ENCODE results near the gene PREX1. TPM values are rescaled to one million over a fixed set of nuclear protein-coding genes. Genes with fewer than 3 reads are reported as not detected.

Gene PREX1
- total RNA-seq, 1 donor from 2014 or later, result 17.7 TPM

DNA sequence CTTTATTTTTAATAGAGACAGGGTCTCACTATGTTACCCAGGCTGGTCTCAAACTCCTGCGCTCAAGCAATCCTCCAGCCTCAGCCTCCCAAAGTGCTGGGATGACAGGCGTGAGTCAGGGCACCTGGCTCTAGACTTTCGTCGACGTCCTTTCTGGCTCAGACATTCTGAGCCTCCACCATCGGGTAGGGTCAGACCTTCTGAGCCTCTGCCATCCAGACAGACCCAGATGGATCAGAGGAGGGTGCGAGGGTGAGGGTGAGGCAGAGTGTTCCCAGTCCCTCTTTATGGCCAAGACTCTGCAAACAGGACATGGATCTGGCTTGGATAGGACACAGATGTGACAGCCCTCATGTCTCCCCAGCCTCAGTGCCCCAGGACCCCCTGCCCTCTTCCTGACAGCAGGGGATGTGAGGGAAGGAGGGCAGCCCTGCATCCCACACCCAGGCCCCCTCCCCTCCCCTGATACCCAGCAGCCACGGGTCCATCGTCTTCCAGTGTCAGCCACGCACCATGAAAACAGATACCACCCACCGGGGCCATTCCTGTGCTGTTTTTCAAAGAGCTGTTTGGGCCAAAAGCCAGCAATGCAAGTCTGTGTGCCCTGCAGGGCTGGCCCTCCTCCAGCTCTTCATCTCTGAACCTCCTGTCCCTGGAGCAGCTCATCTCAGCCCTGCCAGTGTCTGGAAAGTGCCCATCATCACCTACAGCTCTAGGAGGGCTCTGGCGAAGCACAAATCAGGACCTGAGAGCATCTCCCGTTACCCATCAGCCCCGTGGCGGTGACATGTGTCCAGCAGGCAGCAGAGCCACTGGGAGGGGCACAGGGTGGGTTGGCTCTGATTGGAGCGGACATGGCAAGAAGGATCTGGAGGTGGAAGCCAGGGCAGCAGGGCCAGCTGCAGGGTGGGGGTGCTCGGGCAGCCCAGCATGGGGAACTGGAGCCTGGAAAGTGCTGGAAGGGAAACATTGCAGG lies 208.4 kb downstream of the PREX1 start:
- no peak for DNase-seq (ENCODE audit: extremely low spot score in 2 of 2)
- Histone ChIP-seq H3K27me3 (no peaks in the 10 kb centered on the region), H3K4me1 (peaks cover 13% of the 10 kb centered on the region), H3K27ac (no peak overlapping the region), H3K4me3 (no peak overlapping the region), H3K9me3 (no peaks in the 10 kb centered on the region), H3K36me3 (no peaks in the 10 kb centered on the region)
- TF ChIP-seq POLR2A (IDR thresholded peaks at IDR 0.05), result no peak
- TF ChIP-seq, protein P1, sequence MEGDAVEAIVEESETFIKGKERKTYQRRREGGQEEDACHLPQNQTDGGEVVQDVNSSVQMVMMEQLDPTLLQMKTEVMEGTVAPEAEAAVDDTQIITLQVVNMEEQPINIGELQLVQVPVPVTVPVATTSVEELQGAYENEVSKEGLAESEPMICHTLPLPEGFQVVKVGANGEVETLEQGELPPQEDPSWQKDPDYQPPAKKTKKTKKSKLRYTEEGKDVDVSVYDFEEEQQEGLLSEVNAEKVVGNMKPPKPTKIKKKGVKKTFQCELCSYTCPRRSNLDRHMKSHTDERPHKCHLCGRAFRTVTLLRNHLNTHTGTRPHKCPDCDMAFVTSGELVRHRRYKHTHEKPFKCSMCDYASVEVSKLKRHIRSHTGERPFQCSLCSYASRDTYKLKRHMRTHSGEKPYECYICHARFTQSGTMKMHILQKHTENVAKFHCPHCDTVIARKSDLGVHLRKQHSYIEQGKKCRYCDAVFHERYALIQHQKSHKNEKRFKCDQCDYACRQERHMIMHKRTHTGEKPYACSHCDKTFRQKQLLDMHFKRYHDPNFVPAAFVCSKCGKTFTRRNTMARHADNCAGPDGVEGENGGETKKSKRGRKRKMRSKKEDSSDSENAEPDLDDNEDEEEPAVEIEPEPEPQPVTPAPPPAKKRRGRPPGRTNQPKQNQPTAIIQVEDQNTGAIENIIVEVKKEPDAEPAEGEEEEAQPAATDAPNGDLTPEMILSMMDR (IDR thresholded peaks at IDR 0.05), result no peak
- intact Hi-C loops (cut with DNase I), result loop anchor here (5.0 kb wide), 2 partner anchors 832 to 957 kb away; partner anchors contain the start of gene SULF2

DNA sequence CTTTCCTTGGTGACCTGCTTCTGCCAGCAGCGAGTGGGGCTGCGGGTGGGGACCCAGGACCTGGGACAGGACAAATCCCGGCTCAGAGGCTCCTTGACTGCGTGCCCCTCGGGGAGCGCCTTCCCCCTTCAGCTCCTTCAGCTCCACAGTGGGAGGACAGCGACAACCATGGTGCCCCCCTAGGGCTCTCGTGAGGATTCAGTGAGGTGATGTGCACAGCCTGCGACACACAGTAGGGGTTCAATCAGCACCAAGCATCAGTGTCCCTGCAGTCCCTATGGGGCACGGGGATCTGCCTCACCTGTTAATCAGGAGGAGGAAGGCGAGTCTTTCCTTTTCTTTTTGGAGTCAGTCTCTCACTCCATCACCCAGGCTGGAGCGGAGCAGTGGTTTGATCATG lies 209.2 kb downstream of the PREX1 start:
- Histone ChIP-seq H3K27me3 (no peaks in the 10 kb centered on the region), H3K27ac (no peak overlapping the region), H3K36me3 (no peaks in the 10 kb centered on the region), H3K9me3 (no peaks in the 10 kb centered on the region), H3K4me3 (no peak overlapping the region), H3K4me1 (peaks cover 13% of the 10 kb centered on the region)
- no peak for DNase-seq (ENCODE audit: extremely low spot score in 2 of 2)
- intact Hi-C loops (cut with DNase I), result no loop called here
- TF ChIP-seq, protein P1 (IDR thresholded peaks at IDR 0.05), result no peak
- TF ChIP-seq POLR2AphosphoS5 (IDR thresholded peaks at IDR 0.05; ENCODE audit: insufficient read depth in 1 of 2, low read depth in 1 of 2) (no peak), POLR2A (IDR thresholded peaks at IDR 0.05) (no peak)

DNA sequence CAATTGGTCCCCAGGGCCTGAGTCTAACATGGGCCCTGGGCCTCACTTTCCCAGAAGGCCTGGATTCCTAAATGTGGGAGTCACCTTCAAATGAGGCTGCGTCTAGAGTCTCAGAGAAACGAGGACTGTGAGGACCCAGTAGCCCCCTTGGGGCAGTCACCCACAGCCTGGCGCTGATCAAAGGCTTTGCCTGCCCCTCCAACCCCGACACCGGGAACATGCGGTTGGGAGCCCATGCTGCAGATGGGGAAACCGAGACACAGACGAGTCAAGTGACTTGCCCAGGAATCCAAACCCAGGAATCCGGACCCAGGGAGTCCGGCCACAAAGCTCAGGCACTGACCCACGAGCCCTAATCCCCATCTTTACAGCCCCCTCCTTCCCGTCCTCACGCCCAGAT lies 209.7 kb downstream of the PREX1 start:
- peaks cover 13% of the 10 kb centered on the region for H3K4me1 ChIP-seq
- intact Hi-C loops (cut with DNase I), result no loop called here

DNA sequence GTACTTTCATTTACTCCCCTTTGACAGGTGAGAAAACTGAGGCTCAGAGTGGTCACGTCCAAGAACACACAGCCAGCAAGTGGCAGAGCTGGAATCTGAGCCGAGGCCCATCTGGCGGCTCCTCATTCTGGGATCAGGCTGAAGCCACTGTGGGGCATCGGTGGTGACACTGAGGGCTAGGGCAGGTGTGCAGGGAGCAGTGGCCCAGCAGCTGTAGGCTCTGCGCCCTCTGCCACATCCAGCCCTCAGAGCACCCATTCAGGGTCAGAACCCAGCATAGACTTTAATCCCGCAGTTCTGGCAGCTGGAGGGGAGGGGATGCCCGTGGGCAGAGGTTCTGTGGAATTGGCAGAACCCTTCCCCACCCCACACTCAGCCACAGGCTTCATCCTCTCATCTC lies 210.3 kb downstream of the PREX1 start:
- TF ChIP-seq POLR2A (IDR thresholded peaks at IDR 0.05) (no peak), POLR2AphosphoS5 (IDR thresholded peaks at IDR 0.05; ENCODE audit: insufficient read depth in 1 of 2, low read depth in 1 of 2) (no peak)
- TF ChIP-seq, protein P1 (IDR thresholded peaks at IDR 0.05), result no peak
- Histone ChIP-seq H3K27me3 (no peaks in the 10 kb centered on the region), H3K4me1 (peaks cover 13% of the 10 kb centered on the region), H3K4me3 (no peak overlapping the region), H3K27ac (no peak overlapping the region), H3K36me3 (no peaks in the 10 kb centered on the region), H3K9me3 (no peaks in the 10 kb centered on the region)
- intact Hi-C loops (cut with DNase I), result no loop called here
- DNase-seq (ENCODE audit: extremely low spot score in 2 of 2), result no peak

More for the DNA sequence above, 209.7 kb downstream of the PREX1 start:
- no peak overlapping the region for H3K4me3 ChIP-seq
- H3K36me3 ChIP-seq, result no peaks in the 10 kb centered on the region
- TF ChIP-seq, protein P1 (IDR thresholded peaks at IDR 0.05), result no peak
- TF ChIP-seq POLR2A (IDR thresholded peaks at IDR 0.05) (no peak), POLR2AphosphoS5 (IDR thresholded peaks at IDR 0.05; ENCODE audit: insufficient read depth in 1 of 2, low read depth in 1 of 2) (no peak)
- DNase-seq (ENCODE audit: extremely low spot score in 2 of 2), result no peak
- H3K27ac ChIP-seq, result no peak overlapping the region
- H3K27me3 ChIP-seq, result no peaks in the 10 kb centered on the region
- no peaks in the 10 kb centered on the region for H3K9me3 ChIP-seq

DNA sequence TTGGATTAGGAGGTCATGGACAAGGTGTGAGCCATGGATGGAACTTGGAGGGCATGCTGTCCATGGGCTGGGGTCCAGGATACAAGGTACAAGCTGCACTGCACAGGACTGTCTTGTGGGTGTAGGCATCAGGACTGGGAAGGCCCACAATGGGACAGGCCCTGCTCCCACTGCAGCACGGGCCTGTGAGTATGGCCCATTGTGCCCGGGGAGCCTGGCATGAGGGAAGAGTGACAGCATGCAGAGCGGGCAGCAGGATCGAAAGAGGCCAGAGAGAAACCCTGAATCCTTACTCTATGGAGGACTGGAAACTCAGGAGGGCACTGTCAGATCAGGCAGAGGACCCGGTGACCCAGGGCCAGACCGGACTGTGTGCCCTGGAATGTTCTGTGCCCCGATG lies 211.3 kb downstream of the PREX1 start:
- no peaks in the 10 kb centered on the region for H3K36me3 ChIP-seq
- TF ChIP-seq POLR2A (IDR thresholded peaks at IDR 0.05) (no peak), POLR2AphosphoS5 (IDR thresholded peaks at IDR 0.05; ENCODE audit: insufficient read depth in 1 of 2, low read depth in 1 of 2) (no peak)
- TF ChIP-seq, protein P1 (IDR thresholded peaks at IDR 0.05), result no peak
- peaks cover 13% of the 10 kb centered on the region for H3K4me1 ChIP-seq
- H3K4me3 ChIP-seq, result no peak overlapping the region
- DNase-seq (ENCODE audit: extremely low spot score in 2 of 2), result no peak
- intact Hi-C loops (cut with DNase I), result no loop called here
- H3K9me3 ChIP-seq, result no peaks in the 10 kb centered on the region
- no peaks in the 10 kb centered on the region for H3K27me3 ChIP-seq
- H3K27ac ChIP-seq, result no peak overlapping the region

Measured in vagina (tissue), 2 donors.